Endometrial microvascular endothelial cells (primary cell): Measurements from ENCODE around the gene WASHC4. TPM values are rescaled to one million over a fixed set of nuclear protein-coding genes. Genes with fewer than 3 reads are reported as not detected.

ENCODE experiments used
- in situ Hi-C: cut with HindIII; loops from 2 replicates; pipeline ENCODE4 v1.10.0; 2017; ENCODE audit warnings: low sequenced_read_pairs, low pct_unique_long_range_greater_than_20kb; ENCODE audit errors: inconsistent ontology term
- total RNA-seq: library from RNA; depleted of rRNA; stranded (reverse); fragments of >200 nt; gene quantifications from one replicate; pipeline ENCODE4 v1.2.3, GENCODE V29; 2015; ENCODE audit errors: inconsistent ontology term

WASHC4 gene
- total RNA-seq, 1 donor from 2014 or later: 65.5 TPM

GRCh38 chr12:105198961-105199360, 91.4 kb downstream of the WASHC4 start:
- in situ Hi-C loops: no loop called here

GRCh38 chr12:105200385-105200784, 92.9 kb downstream of the WASHC4 start:
- in situ Hi-C loops: no loop called here

GRCh38 chr12:105201299-105201698, 93.8 kb downstream of the WASHC4 start:
- in situ Hi-C loops: no loop called here

- in situ Hi-C loops: no loop called here
Observed at GRCh38 chr12:105202202-105202601, 94.7 kb downstream of the WASHC4 start.

- in situ Hi-C loops: no loop called here
Observed at GRCh38 chr12:105204127-105204526, 96.6 kb downstream of the WASHC4 start.

GRCh38 chr12:105204916-105205315, 97.4 kb downstream of the WASHC4 start:
- in situ Hi-C loops: no loop called here

GRCh38 chr12:105205322-105206048, 98.0 kb downstream of the WASHC4 start:
- in situ Hi-C loops: no loop called here

GRCh38 chr12:105206686-105207374, 99.3 kb downstream of the WASHC4 start:
- in situ Hi-C loops: no loop called here

- in situ Hi-C loops: no loop called here
Observed at GRCh38 chr12:105209091-105209490, 101.6 kb downstream of the WASHC4 start.

- in situ Hi-C loops: no loop called here
Observed at GRCh38 chr12:105212438-105212837, 104.9 kb downstream of the WASHC4 start.

- in situ Hi-C loops: no loop called here
Observed at GRCh38 chr12:105214148-105214547, 106.6 kb downstream of the WASHC4 start.

- in situ Hi-C loops: no loop called here
Observed at GRCh38 chr12:105214670-105215375, 107.3 kb downstream of the WASHC4 start.

- in situ Hi-C loops: no loop called here
Observed at GRCh38 chr12:105218434-105218833, 110.9 kb downstream of the WASHC4 start.

Other genes with a start within 250 kb of the WASHC4 start
- gene SLC41A2, start 149.4 kb upstream of the WASHC4 start, total RNA-seq: 12.5 TPM
- gene NOPCHAP1, start 121.4 kb upstream of the WASHC4 start, total RNA-seq: 5.6 TPM
- gene ALDH1L2, start 23.3 kb upstream of the WASHC4 start, total RNA-seq: 0.56 TPM
- 27.1 TPM for gene APPL2, start 128.4 kb downstream of the WASHC4 start, total RNA-seq
- gene C12orf75, start 223.0 kb downstream of the WASHC4 start, total RNA-seq: 88.9 TPM